Heart left ventricle (tissue), 13 donors: Measurements from ENCODE around the gene RPS15.

Source experiments
- CTCF ChIP-seq, 12 donors: fragments of 200-600 bp; sonication (generic) in 4 of 12; IDR thresholded peaks; one replicate each; pipeline versions ENCODE4 v1.5.0 to v1.8.0; 2018 to 2022; ENCODE audit warnings: antibody characterized with exemption in 12 of 12, mild to moderate bottlenecking in 5 of 12
- POLR2A ChIP-seq, 2 donors: fragments of 450-650 bp; IDR thresholded peaks; one replicate each; pipeline ENCODE4 v1.6.1; 2017; ENCODE audit warnings: antibody characterized with exemption in 2 of 2, mild to moderate bottlenecking in 2 of 2, moderate library complexity in 2 of 2
- donor health status: ischemic (EF 13 %, LVEDD 7.1; RV severe dilation, severe dysfunction).
- donor health status: DM: no; HTN: yes; CAD: no.
- donor health status: DM: no; HTN: no; CAD: no.
- donor health status: ischemic (EF 25% LVEDD 6.9; RV normal size, moderate dysfunction).
- donor health status: ischemic (EF 25% LVEDD 5.7; RV mildly dilated, moderate dysfunction).
- donor health status: ischemic (EF 35%, LVEDD 5.7; RV mildly dilated, moderate dysfunction).
- donor health status: nonischemic (EF 11% LVEDD 7.7; RV severe dilation, severe dysfunction).
- donor health status: DM: yes; HTN: yes; CAD: no.
- donor health status: PGD.
- donor health status: ischemic (EF 29% LVEDD 5.4; RV normal size, mild dysfunction).
- donor health status: nonischemic (EF 23%, LVEDD 6.1; RV moderate dilation, normal function).

- no peak for TF ChIP-seq POLR2A (IDR thresholded peaks at IDR 0.05)
- TF ChIP-seq CTCF (IDR thresholded peaks at IDR 0.05) = no peak
Measured at GRCh38 chr19:1418496-1418775, 19.8 kb upstream of the RPS15 start.
